HK-2 (cell line): ENCODE results near the gene NUMA1.

Experiments
- DNase-seq: peaks from one replicate; pipeline ENCODE4 v3.0.0-alpha.2; 2018; ENCODE audit not compliant: unreplicated experiment

Gene NUMA1

DNA sequence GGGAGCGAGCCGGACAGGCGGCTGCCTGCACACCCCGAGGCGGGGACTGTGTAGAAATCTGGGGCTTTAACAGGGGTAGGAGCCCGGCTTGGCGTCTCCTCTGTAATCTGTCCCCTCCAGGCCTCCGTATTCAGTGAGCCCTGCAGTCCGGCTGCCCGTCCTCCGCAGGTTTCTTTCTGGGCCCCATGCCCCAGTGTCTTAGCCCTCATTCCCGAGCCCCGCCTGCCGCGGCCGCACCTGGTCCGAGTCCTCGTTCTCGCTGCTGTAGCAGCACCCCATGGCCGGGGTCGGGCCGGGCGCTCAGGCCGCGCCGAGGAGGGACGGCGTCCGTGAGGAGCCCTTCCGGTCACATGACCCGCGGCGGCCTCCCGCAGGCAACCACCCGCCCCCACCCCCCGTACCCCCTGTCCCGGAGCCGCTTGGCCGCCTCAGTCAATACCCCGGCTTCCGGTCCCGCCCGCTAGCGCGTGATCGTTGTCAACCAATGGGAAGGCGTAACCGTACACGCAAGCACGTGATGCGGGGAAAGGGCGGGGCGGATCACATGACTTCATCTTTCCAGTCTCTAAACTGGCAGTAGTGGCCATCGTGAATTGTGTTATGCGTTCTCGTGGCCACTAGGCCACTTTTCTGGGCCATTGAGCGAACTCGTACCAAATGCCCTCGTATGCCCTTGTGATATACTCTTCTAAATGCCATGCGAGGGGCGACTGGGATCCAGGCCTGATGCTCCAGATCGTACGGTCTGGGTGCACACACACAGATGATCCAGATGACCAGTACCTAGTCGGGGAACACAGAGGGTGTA is 22.8 kb upstream of the NUMA1 start, which contains the start of gene LAMTOR1:
Gene LAMTOR1, minus strand, starts transcription at position 352 of the 808 bp plus-strand sequence. Its CDS starts 73 bp downstream, at position 279.
- DNase-seq = peak; percentile 96

- no peak for DNase-seq
Measured at GRCh38 chr11:72102631-72102945, 22.2 kb upstream of the NUMA1 start.

GRCh38 chr11:72102162-72102561 is 21.8 kb upstream of the NUMA1 start:
- no peak for DNase-seq

DNA sequence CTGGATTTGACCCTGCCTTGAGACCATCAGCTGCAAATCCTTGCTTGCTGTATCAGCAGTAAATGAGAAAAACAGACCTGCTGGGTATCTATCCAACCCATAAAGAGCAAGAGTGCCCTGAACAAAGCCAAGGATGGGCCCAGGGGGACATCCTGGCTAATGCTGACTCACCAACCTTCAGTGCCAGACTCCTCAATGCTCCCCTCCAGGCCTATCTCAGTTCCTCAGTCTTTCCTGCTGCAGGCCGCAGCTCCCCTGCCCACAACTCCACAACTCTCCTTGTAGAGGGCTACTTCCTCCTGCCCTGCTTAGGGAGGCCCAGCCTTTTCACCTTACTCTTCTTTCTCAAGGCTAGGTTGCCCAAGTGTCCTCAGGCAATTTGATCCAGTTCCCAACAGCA is 20.1 kb upstream of the NUMA1 start:
- no peak for DNase-seq

GRCh38 chr11:72100009-72100408 is 19.7 kb upstream of the NUMA1 start:
- no peak for DNase-seq

GRCh38 chr11:72098741-72099140 is 18.4 kb upstream of the NUMA1 start:
- no peak for DNase-seq

DNA sequence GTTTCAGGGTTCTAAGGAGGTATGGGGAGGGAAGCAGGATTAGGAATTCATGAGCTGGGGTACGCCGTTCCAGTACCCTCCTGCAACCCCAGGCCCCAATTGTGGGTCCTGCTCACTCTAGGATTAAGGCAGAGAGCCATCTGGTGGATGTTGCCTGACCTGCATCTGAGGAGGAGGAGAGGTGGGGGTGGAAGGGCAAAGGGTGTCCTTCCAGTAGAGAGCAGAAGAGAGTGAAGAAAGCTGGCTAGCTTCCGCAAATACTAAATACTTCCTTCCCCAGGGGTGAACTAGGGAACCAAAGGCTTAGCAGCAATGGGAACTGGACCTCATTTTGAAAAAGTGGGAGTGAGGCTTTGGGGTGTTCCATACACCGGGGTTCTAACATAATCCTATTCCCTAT is 10.9 kb upstream of the NUMA1 start:
- no peak for DNase-seq

DNA sequence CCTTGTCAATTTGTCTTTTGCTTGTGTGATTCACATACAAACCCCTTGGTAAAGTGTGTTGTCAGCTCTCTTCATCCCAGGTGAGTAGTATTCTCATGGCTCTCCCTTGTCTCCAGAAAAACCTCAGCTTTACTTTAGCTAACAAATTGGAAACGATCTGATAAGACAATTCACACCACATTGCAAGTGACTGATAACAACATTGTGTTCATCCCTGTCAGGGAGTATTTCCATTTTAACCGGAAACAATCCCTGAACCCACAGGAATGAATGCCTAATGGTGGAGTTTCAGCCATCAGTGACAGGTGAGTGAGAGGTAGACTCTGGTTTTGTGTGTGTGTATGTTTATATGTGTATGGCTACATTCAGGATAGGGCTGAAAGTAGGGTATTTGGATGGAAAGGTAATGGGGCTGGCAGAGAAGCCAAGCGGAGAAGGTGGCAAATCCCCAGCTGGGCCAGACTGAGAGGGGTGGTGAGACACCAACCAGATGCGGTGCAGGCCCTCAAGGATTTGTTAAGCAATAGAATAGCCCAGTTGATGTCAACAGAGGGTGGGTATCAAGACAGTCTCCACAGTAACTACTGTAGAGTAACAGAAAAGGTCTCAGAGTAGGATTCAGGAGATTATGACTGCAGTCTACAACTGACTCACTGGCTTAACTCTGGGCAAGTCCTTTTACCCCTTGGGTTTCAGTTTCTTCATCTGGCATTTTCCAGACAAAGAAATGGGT is 7.9 kb upstream of the NUMA1 start:
- no peak for DNase-seq

- DNase-seq = no peak
Measured at GRCh38 chr11:72085621-72086351, 5.4 kb upstream of the NUMA1 start.

GRCh38 chr11:72084965-72085364 is 4.6 kb upstream of the NUMA1 start:
- DNase-seq = no peak

DNA sequence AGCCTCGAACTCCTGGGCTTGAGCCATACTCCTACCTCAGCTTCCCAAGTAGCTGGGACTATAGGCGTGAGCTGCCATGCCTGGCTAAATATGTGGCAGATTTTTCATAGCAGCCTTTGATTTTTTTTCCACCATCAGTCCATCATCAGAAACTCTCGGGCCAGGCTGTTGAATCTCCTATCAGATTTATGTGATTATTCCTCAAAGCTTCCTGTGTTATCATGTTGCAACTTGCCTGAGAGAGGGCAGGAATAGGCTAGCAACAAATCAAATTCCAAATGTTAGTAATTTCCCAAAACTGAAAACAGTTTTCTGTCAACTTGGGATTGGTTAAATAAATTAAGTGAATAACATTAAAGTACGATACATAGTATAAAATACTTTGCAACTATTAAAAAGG is 3.7 kb upstream of the NUMA1 start:
- no peak for DNase-seq

GRCh38 chr11:72083414-72083813 is 3.1 kb upstream of the NUMA1 start:
- no peak for DNase-seq

- no peak for DNase-seq
Measured at GRCh38 chr11:72081821-72082453, 1.6 kb upstream of the NUMA1 start.

DNA sequence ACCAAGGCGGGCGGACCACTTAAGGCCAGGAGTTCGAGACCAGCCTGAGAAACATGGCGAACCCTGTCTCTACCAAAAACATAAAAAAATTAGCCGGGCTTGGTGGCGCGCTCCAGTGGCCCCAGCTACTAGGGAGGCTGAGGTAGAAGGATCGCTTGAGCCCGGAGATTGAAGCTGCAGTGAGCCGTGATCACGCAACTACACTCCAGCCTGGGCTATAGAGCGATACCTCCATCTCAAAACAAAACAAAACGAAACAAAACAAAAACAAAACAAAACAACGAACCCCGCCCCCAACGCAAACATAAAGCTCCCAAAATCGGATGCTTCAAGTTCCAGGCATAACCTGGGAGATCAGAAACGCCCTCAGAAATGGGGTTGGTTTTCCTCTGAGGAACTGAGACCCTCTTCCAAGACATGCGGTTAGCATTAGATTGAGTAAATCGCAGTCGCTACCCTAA is 872 bp upstream of the NUMA1 start:
- no peak for DNase-seq

- DNase-seq = no peak
Measured at GRCh38 chr11:72079819-72080325, 470 bp downstream of the NUMA1 start.

- no peak for DNase-seq
Measured at GRCh38 chr11:72078477-72078876, 1.9 kb downstream of the NUMA1 start.

DNA sequence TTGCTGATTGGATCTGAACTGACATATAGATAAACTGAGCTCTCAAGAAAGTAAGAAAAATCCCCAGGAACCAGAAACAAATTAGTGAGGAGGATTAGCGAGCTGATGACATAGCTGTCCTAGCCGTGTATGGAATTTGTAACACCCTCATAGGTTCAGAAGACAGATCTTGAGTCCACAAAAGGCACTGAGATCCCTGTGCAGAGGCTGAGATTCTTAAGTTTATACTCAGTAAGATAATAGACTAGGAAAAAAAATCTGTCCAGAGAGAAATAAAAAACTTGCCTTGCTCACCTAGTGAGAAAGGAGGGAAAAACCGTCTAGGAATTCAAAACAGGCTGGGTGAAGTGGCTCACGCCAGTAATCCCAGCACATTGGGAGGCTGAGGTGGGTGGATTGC is 4.6 kb downstream of the NUMA1 start:
- DNase-seq = no peak

GRCh38 chr11:72075109-72075508 is 5.2 kb downstream of the NUMA1 start:
- DNase-seq = no peak

- DNase-seq = peak; percentile 34
Measured at GRCh38 chr11:72072348-72072747, 8.0 kb downstream of the NUMA1 start.

DNA sequence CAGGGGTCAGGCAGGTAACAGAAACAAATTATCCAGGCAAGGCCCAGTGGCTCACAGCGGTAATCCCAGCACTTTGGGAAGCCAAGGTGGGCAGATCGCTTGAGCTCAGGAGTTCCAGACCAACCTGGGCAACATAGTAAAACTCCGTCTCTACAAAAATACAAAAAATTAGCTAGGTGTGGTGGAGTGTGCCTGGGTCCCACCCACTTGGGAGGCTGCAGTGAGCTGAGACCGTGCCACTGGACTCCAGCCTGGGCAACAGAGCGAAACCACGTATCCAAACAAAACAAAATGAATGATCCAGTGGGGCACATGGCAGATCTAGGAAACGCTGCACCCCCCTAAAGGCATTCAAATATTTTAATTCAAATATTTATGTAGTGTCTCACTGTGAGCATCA is 9.9 kb downstream of the NUMA1 start:
- peak; percentile 26 for DNase-seq

GRCh38 chr11:72069787-72070251 is 10.5 kb downstream of the NUMA1 start:
- DNase-seq = peak; percentile 79

GRCh38 chr11:72069200-72069599 is 11.1 kb downstream of the NUMA1 start:
- no peak for DNase-seq
